GM23338 (cell line): ENCODE data around the gene KAZALD1.

ENCODE experiments used
- EZH2 ChIP-seq: fragments of 200-600 bp; sonication (generic); IDR thresholded peaks from one replicate; pipeline ENCODE4 v1.8.0; 2017; ENCODE audit warnings: antibody characterized with exemption, mild to moderate bottlenecking, low read depth; ENCODE audit not compliant: unreplicated experiment
- EZH2phosphoT487 ChIP-seq: fragments of 200-600 bp; sonication (generic); IDR thresholded peaks from one replicate; pipeline ENCODE4 v1.8.1; 2018; ENCODE audit warnings: antibody characterized with exemption; ENCODE audit not compliant: unreplicated experiment
- NANOG ChIP-seq: IDR thresholded peaks from 2 replicates; pipeline ENCODE4 v1.6.1; 2016; ENCODE audit warnings: antibody characterized with exemption, borderline replicate concordance
- POLR2AphosphoS5 ChIP-seq: IDR thresholded peaks from 2 replicates; pipeline ENCODE4 v1.6.1; 2016; ENCODE audit warnings: antibody characterized with exemption, low read depth
- ZNF114 ChIP-seq: fragments of 250-450 bp; sonication (Bioruptor Pico); IDR thresholded peaks from 2 replicates; pipeline ENCODE4 v1.5.0; 2020; ENCODE audit warnings: mild to moderate bottlenecking, moderate library complexity
- TF ChIP-seq, protein P1 (sequence below), 2 experiments: fragments of 200-600 bp in 1 of 2; sonication (generic) in 1 of 2; conservative IDR thresholded peaks; 2 replicates each; pipeline versions ENCODE4 v1.5.1 to v1.6.1; 2016 to 2017; ENCODE audit warnings: antibody characterized with exemption in 2 of 2, low read depth in 2 of 2, mild to moderate bottlenecking in 2 of 2, moderate library complexity in 1 of 2

DNA sequence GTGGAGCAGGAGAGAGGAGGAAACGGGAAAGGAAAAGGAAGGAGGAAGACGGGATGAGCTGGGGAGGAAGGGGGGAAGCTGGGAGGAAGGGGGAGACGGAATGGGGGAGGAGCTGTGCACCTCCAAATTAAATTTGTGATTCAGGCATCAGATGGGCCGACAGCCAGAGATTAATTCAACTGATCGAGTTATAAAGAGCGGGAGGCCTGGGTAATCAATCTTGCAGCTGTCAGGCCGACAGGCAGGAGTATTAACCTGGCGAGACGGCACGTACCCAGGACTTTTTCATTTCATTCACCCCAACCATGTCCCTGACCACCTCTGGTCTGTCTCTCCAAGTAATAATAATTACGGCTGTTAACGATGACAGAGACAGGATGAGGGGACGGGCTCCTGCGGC, 26.2 kb downstream of the KAZALD1 start:
- TF ChIP-seq, protein P1, sequence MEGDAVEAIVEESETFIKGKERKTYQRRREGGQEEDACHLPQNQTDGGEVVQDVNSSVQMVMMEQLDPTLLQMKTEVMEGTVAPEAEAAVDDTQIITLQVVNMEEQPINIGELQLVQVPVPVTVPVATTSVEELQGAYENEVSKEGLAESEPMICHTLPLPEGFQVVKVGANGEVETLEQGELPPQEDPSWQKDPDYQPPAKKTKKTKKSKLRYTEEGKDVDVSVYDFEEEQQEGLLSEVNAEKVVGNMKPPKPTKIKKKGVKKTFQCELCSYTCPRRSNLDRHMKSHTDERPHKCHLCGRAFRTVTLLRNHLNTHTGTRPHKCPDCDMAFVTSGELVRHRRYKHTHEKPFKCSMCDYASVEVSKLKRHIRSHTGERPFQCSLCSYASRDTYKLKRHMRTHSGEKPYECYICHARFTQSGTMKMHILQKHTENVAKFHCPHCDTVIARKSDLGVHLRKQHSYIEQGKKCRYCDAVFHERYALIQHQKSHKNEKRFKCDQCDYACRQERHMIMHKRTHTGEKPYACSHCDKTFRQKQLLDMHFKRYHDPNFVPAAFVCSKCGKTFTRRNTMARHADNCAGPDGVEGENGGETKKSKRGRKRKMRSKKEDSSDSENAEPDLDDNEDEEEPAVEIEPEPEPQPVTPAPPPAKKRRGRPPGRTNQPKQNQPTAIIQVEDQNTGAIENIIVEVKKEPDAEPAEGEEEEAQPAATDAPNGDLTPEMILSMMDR (conservative IDR thresholded peaks at IDR 0.05; ENCODE audit: low read depth in 2 of 2) = no peak
- TF ChIP-seq POLR2AphosphoS5 (no peak), EZH2phosphoT487 (no peak), EZH2 (no peak), ZNF114 (no peak), NANOG (no peak)
